H9 (cell line): Measurements from ENCODE around the gene MYH11. TPM values are rescaled to one million over a fixed set of nuclear protein-coding genes. Genes with fewer than 3 reads are reported as not detected.
"Not testable (repeated sequence)": the region's sequence is repeated elsewhere in the genome, so short reads cannot be mapped to it uniquely, and the experiment has no call there.

ENCODE experiments used
- DNase-seq: peaks from one replicate; pipeline ENCODE4 v3.0.0-alpha.2; 2017
- H2AFZ ChIP-seq: one replicate; pipeline ENCODE4 v1.6.1; 2013; ENCODE audit warnings: mild to moderate bottlenecking, low read length, control low read depth, moderate library complexity
- H2AK5ac ChIP-seq: 2 replicates; pipeline ENCODE4 v1.6.1; 2013; ENCODE audit warnings: low read length, control low read depth, mixed read lengths; ENCODE audit not compliant: insufficient read length
- H2BK120ac ChIP-seq: one replicate; pipeline ENCODE4 v1.6.1; 2013; ENCODE audit warnings: low read depth, mild to moderate bottlenecking, low read length, control low read depth, inconsistent platforms; ENCODE audit not compliant: poor library complexity, severe bottlenecking
- H2BK12ac ChIP-seq: 2 replicates; pipeline ENCODE4 v1.6.1; 2013; ENCODE audit warnings: low read length, control low read depth, mixed read lengths, low read depth; ENCODE audit not compliant: insufficient read length
- H2BK15ac ChIP-seq: 2 replicates; pipeline ENCODE4 v1.6.1; 2013; ENCODE audit warnings: low read depth, low read length, control low read depth
- H2BK20ac ChIP-seq: one replicate; pipeline ENCODE4 v1.6.1; 2013; ENCODE audit warnings: low read depth, mild to moderate bottlenecking, low read length, control low read depth, inconsistent platforms; ENCODE audit not compliant: poor library complexity, severe bottlenecking
- H2BK5ac ChIP-seq: 2 replicates; pipeline ENCODE4 v1.6.1; 2013; ENCODE audit warnings: low read length, control low read depth, mixed read lengths; ENCODE audit not compliant: insufficient read length
- H3K14ac ChIP-seq: 2 replicates; pipeline ENCODE4 v1.6.1; 2013; ENCODE audit warnings: low read length, control low read depth; ENCODE audit not compliant: insufficient read depth
- H3K18ac ChIP-seq: 2 replicates; pipeline ENCODE4 v1.6.1; 2013; ENCODE audit warnings: low read depth, mild to moderate bottlenecking, mixed read lengths, low read length, control low read depth; ENCODE audit not compliant: insufficient read length
- H3K23ac ChIP-seq: 2 replicates; pipeline ENCODE4 v1.6.1; 2013; ENCODE audit warnings: low read length, control low read depth, mixed read lengths, low read depth; ENCODE audit not compliant: insufficient read length
- H3K23me2 ChIP-seq: 2 replicates; pipeline ENCODE4 v1.6.1; 2013; ENCODE audit warnings: low read depth, mild to moderate bottlenecking, mixed read lengths, low read length, control low read depth; ENCODE audit not compliant: insufficient read length, poor library complexity, severe bottlenecking
- H3K27ac ChIP-seq: 2 replicates; pipeline ENCODE4 v1.5.1; 2013; ENCODE audit warnings: low read length, control low read depth, mixed read lengths, low read depth; ENCODE audit not compliant: insufficient read length
- H3K27me3 ChIP-seq: 2 replicates; pipeline ENCODE4 v1.6.1; 2013; ENCODE audit warnings: low read length, control low read depth, inconsistent platforms; ENCODE audit not compliant: insufficient read depth
- H3K4ac ChIP-seq: 2 replicates; pipeline ENCODE4 v1.6.1; 2013; ENCODE audit warnings: low read depth, mild to moderate bottlenecking, control low read depth, inconsistent platforms, low read length, moderate library complexity
- H3K4me1 ChIP-seq: 2 replicates; pipeline ENCODE4 v1.6.1; 2013; ENCODE audit warnings: low read length, control low read depth, inconsistent platforms; ENCODE audit not compliant: insufficient read depth
- H3K4me2 ChIP-seq: 2 replicates; pipeline ENCODE4 v1.6.1; 2013; ENCODE audit warnings: low read length, control low read depth, mixed read lengths; ENCODE audit not compliant: insufficient read length, insufficient read depth
- H3K56ac ChIP-seq: 2 replicates; pipeline ENCODE4 v1.6.1; 2013; ENCODE audit warnings: low read depth, mild to moderate bottlenecking, mixed read lengths, low read length, control low read depth; ENCODE audit not compliant: insufficient read length
- H3K79me1 ChIP-seq: 2 replicates; pipeline ENCODE4 v1.6.1; 2013; ENCODE audit warnings: low read depth, mild to moderate bottlenecking, moderate library complexity, low read length, control low read depth, inconsistent platforms; ENCODE audit not compliant: insufficient read depth, poor library complexity, severe bottlenecking
- H3K79me2 ChIP-seq: 2 replicates; pipeline ENCODE4 v1.6.1; 2013; ENCODE audit warnings: low read length, control low read depth, inconsistent platforms; ENCODE audit not compliant: insufficient read depth
- H3K9ac ChIP-seq: 2 replicates; pipeline ENCODE4 v1.6.1; 2013; ENCODE audit warnings: low read length, control low read depth, mixed read lengths; ENCODE audit not compliant: insufficient read length; ENCODE audit errors: extremely low read depth
- H3K9me3 ChIP-seq: one replicate; pipeline ENCODE4 v1.6.1; 2013; ENCODE audit warnings: low read depth, low read length, inconsistent platforms; ENCODE audit not compliant: control insufficient read depth
- H3T11ph ChIP-seq: one replicate; pipeline ENCODE4 v1.6.1; 2013; ENCODE audit warnings: mild to moderate bottlenecking, low read length, control low read depth, inconsistent platforms
- H4K20me1 ChIP-seq: one replicate; pipeline ENCODE4 v1.6.1; 2013; ENCODE audit not compliant: control insufficient read depth, insufficient read length, insufficient read depth
- H4K5ac ChIP-seq: 2 replicates; pipeline ENCODE4 v1.6.1; 2013; ENCODE audit warnings: low read depth, mild to moderate bottlenecking, mixed read lengths, low read length, control low read depth; ENCODE audit not compliant: insufficient read length
- H4K8ac ChIP-seq: replicated peaks from 2 replicates; pipeline ENCODE4 v1.6.1; 2013; ENCODE audit warnings: low read length, control low read depth, mixed read lengths, low read depth; ENCODE audit not compliant: insufficient read length
- H4K91ac ChIP-seq: 2 replicates; pipeline ENCODE4 v1.6.1; 2013; ENCODE audit warnings: low read depth, mild to moderate bottlenecking, moderate library complexity, mixed read lengths, low read length, control low read depth; ENCODE audit not compliant: insufficient read length
- H3K27ac Mint-ChIP-seq, 3 experiments: 2 replicates in 2 of 3; 3 replicates in 1 of 3; pipeline ENCODE4 v1.8.0; 2020 to 2021; ENCODE audit warnings: mixed read lengths in 3 of 3, mild to moderate bottlenecking in 1 of 3, moderate library complexity in 1 of 3
- H3K27me3 Mint-ChIP-seq: 2 replicates; pipeline ENCODE4 v1.8.0; 2021; ENCODE audit warnings: low read depth, mild to moderate bottlenecking, moderate library complexity, mixed read lengths
- H3K36me3 Mint-ChIP-seq, 3 experiments: 2 replicates in 2 of 3; 3 replicates in 1 of 3; pipeline ENCODE4 v1.8.0; 2020 to 2021; ENCODE audit warnings: low read depth in 3 of 3, mixed read lengths in 3 of 3; ENCODE audit not compliant: insufficient read depth in 1 of 3
- H3K4me1 Mint-ChIP-seq, 2 experiments: 2 replicates each; pipeline ENCODE4 v1.8.0; 2020; ENCODE audit warnings: mixed read lengths in 2 of 2
- H3K4me3 Mint-ChIP-seq, 2 experiments: 2 replicates in 1 of 2; 3 replicates in 1 of 2; pipeline ENCODE4 v1.8.0; 2020 to 2021; ENCODE audit warnings: mild to moderate bottlenecking in 2 of 2, mixed read lengths in 2 of 2, moderate library complexity in 1 of 2
- H3K9me3 Mint-ChIP-seq, 2 experiments: 2 replicates in 1 of 2; 3 replicates in 1 of 2; pipeline ENCODE4 v1.8.0; 2020; ENCODE audit warnings: mild to moderate bottlenecking in 2 of 2, mixed read lengths in 2 of 2, moderate library complexity in 1 of 2
- CTCF ChIP-seq: fragments of 200-600 bp; sonication (generic); conservative IDR thresholded peaks from 3 replicates; pipeline ENCODE4 v1.8.0; 2021; ENCODE audit warnings: antibody characterized with exemption, mild to moderate bottlenecking
- WGBS: extraction: QIAGEN DNeasy Blood & Tissue Kit; methylation state at CpG from one replicate; pipeline ENCODE4 v1.1.7; 2013; ENCODE audit warnings: missing lambda C conversion rate, low lambda C conversion rate, mixed read lengths; ENCODE audit not compliant: insufficient read length; ENCODE audit errors: extremely low coverage; 5-methylcytosine and 5-hydroxymethylcytosine counted together
- total RNA-seq: library from RNA; stranded (reverse); gene quantifications from 2 replicates; pipeline ENCODE4 v1.2.1, GENCODE V29; 2021

MYH11 gene
- total RNA-seq, 1 experiment from 2014 or later, result 0.42 TPM

DNA sequence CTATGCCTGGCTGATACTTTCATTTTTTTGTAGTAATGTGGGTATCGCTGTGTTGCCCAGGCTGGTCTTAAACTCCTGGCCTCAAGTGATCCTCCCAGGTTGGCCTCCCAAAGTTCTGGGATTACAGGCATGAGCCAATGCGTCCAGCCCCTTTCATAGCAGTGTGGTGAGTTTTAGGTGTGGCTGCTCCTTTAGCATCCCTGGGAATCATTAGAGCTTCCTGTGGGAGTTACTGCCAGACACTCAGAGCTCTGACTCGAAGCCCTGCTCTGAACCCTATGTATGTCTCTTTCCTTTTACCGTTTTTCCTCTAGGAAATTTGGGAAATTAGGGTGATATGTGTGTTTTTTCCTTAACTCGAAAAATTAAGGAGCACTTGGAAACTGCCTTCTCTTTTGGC is 162.3 kb downstream of the MYH11 start:
- WGBS, result no CpG with 5 or more reads among the region's 5 CpGs
- Histone ChIP-seq H3K27ac (no peak overlapping the region), H2BK120ac (no peak overlapping the region), H3K18ac (no peak overlapping the region), H3K23ac (no peak overlapping the region), H3K9ac (no peak overlapping the region), H4K5ac (no peak overlapping the region), H3K4me1 (no peaks in the 10 kb centered on the region), H4K91ac (no peak overlapping the region), H3K27me3 (no peaks in the 10 kb centered on the region), H3T11ph (no peak overlapping the region), H3K79me1 (no peaks in the 10 kb centered on the region), H3K9me3 (no peaks in the 10 kb centered on the region), H2BK5ac (no peak overlapping the region), H3K4me2 (no peak overlapping the region), H3K79me2 (no peaks in the 10 kb centered on the region), H2BK12ac (no peak overlapping the region), H3K4ac (no peak overlapping the region), H4K8ac (no peak overlapping the region), H2BK15ac (no peak overlapping the region), H3K23me2 (no peaks in the 10 kb centered on the region), H4K20me1 (no peaks in the 10 kb centered on the region), H2BK20ac (no peak overlapping the region), H3K56ac (no peak overlapping the region), H3K14ac (no peak overlapping the region), H2AFZ (no peak overlapping the region), H2AK5ac (no peak overlapping the region)
- TF ChIP-seq CTCF, result no peak
- Mint-ChIP-seq H3K36me3 (peaks cover 17 to 80% (median 59%) of the 10 kb centered on the region in 3 experiments; a peak in 6 of 7 replicates), H3K9me3 (no peaks in the 10 kb centered on the region; a peak in 1 of 5 replicates), H3K4me3 (no peak overlapping the region), H3K4me1 (no peaks in the 10 kb centered on the region), H3K27ac (no peak overlapping the region), H3K27me3 (no peaks in the 10 kb centered on the region)
- no peak for DNase-seq

DNA sequence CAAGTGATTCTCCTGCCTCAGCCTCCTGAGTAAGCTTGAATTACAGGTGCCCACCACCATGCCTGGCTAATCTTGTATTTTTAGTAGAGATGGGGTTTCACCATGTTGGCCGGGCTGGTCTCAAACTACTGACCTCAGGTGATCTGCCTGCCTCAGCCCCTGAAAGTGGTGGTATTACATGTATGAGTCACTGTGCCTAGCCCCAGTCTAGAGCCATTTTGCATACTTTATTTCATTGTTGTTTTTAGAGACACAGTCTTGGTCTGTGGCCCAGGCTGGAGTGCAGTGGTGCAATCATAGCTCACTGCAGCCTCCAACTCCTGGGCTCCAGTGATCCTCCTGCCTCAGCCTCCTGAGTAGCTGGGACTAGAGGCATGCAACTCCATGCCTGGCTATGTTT is 164.3 kb downstream of the MYH11 start:
- H4K91ac ChIP-seq, H3K9me3 Mint-ChIP-seq, H2BK15ac ChIP-seq, H3K27me3 Mint-ChIP-seq, H3K4me2 ChIP-seq, H3K14ac ChIP-seq, H3K23me2 ChIP-seq, H3K27ac ChIP-seq, H2BK12ac ChIP-seq, H3K4me1 ChIP-seq, H3K23ac ChIP-seq, H3K4ac ChIP-seq, H3K18ac ChIP-seq, H3K27ac Mint-ChIP-seq, H2BK20ac ChIP-seq, H4K20me1 ChIP-seq, H4K5ac ChIP-seq, H3K9ac ChIP-seq, H3K79me2 ChIP-seq, H3K56ac ChIP-seq, H2AK5ac ChIP-seq, H2BK120ac ChIP-seq, H3K27me3 ChIP-seq, DNase-seq, H4K8ac ChIP-seq, H3K9me3 ChIP-seq, H2AFZ ChIP-seq, H3T11ph ChIP-seq, H3K79me1 ChIP-seq, H2BK5ac ChIP-seq, H3K4me3 Mint-ChIP-seq, H3K4me1 Mint-ChIP-seq: not testable (repeated sequence)
- WGBS, result no CpG with 5 or more reads among the region's 1 CpG
- H3K36me3 Mint-ChIP-seq, result peaks cover 20 to 80% (median 63%) of the 10 kb centered on the region in 3 experiments; a peak in 6 of 7 replicates
